HEK293 (cell line): ENCODE measurements around the gene TGFBI.

Experiments used
- BCL11A ChIP-seq: fragments of 450-650 bp; formaldehyde crosslinking; IDR thresholded peaks from 2 replicates; pipeline ENCODE4 v1.5.1; 2016; ENCODE audit warnings: low read depth, missing biosample characterization, missing genetic modification characterization
- REPIN1 ChIP-seq: fragments of 450-650 bp; formaldehyde crosslinking; IDR thresholded peaks from 2 replicates; pipeline ENCODE4 v1.5.1; 2017; ENCODE audit warnings: missing biosample characterization, missing genetic modification characterization, low read depth
- SCRT1 ChIP-seq: fragments of 450-650 bp; formaldehyde crosslinking; IDR thresholded peaks from 2 replicates; pipeline ENCODE4 v1.5.1; 2016; ENCODE audit warnings: missing biosample characterization, missing genetic modification characterization, borderline replicate concordance
- SCRT2 ChIP-seq: fragments of 450-650 bp; formaldehyde crosslinking; IDR thresholded peaks from 2 replicates; pipeline ENCODE4 v1.5.1; 2016; ENCODE audit warnings: missing biosample characterization, missing genetic modification characterization
- YY1 ChIP-seq: fragments of 450-650 bp; formaldehyde crosslinking; IDR thresholded peaks from 2 replicates; pipeline ENCODE4 v1.5.1; 2018; ENCODE audit warnings: missing biosample characterization, missing genetic modification characterization
- ZBTB8A ChIP-seq: fragments of 450-650 bp; formaldehyde crosslinking; IDR thresholded peaks from 2 replicates; pipeline ENCODE4 v1.5.1; 2016; ENCODE audit warnings: missing biosample characterization, missing genetic modification characterization
- ZNF112 ChIP-seq: fragments of 450-650 bp; formaldehyde crosslinking; IDR thresholded peaks from 2 replicates; pipeline ENCODE4 v1.5.0; 2017; ENCODE audit warnings: missing biosample characterization, missing genetic modification characterization
- ZNF266 ChIP-seq: fragments of 450-650 bp; formaldehyde crosslinking; IDR thresholded peaks from 2 replicates; pipeline ENCODE4 v1.5.1; 2016; ENCODE audit warnings: missing biosample characterization, missing genetic modification characterization, low read depth
- ZNF350 ChIP-seq: fragments of 450-650 bp; formaldehyde crosslinking; IDR thresholded peaks from 2 replicates; pipeline ENCODE4 v1.5.0; 2017; ENCODE audit warnings: missing biosample characterization, mild to moderate bottlenecking, missing genetic modification characterization
- ZNF391 ChIP-seq: fragments of 450-650 bp; formaldehyde crosslinking; IDR thresholded peaks from 2 replicates; pipeline ENCODE4 v1.5.1; 2016; ENCODE audit warnings: low read depth, missing biosample characterization, missing genetic modification characterization, borderline replicate concordance
- ZNF404 ChIP-seq: fragments of 450-650 bp; formaldehyde crosslinking; IDR thresholded peaks from 2 replicates; pipeline ENCODE4 v1.5.1; 2017; ENCODE audit warnings: missing biosample characterization, missing genetic modification characterization
- ZNF501 ChIP-seq: fragments of 450-650 bp; formaldehyde crosslinking; IDR thresholded peaks from 2 replicates; pipeline ENCODE4 v1.5.1; 2016; ENCODE audit warnings: missing biosample characterization, missing genetic modification characterization
- ZNF530 ChIP-seq: fragments of 450-650 bp; formaldehyde crosslinking; IDR thresholded peaks from 2 replicates; pipeline ENCODE4 v1.5.1; 2016; ENCODE audit warnings: low read depth, missing biosample characterization, missing genetic modification characterization
- ZNF629 ChIP-seq: fragments of 450-650 bp; formaldehyde crosslinking; IDR thresholded peaks from 2 replicates; pipeline ENCODE4 v1.5.1; 2017; ENCODE audit warnings: missing biosample characterization, missing genetic modification characterization
- ZNF747 ChIP-seq: fragments of 450-650 bp; formaldehyde crosslinking; IDR thresholded peaks from 2 replicates; pipeline ENCODE4 v1.5.1; 2016; ENCODE audit warnings: missing biosample characterization, missing genetic modification characterization
- ZNF792 ChIP-seq: fragments of 450-650 bp; formaldehyde crosslinking; IDR thresholded peaks from 2 replicates; pipeline ENCODE4 v1.5.1; 2016; ENCODE audit warnings: missing biosample characterization, missing genetic modification characterization
- ZXDB ChIP-seq: fragments of 450-650 bp; formaldehyde crosslinking; IDR thresholded peaks from 2 replicates; pipeline ENCODE4 v1.5.1; 2016; ENCODE audit warnings: missing biosample characterization, missing genetic modification characterization
- TF ChIP-seq, protein P1 (sequence below): fragments of 450-650 bp; formaldehyde crosslinking; IDR thresholded peaks from 2 replicates; pipeline ENCODE4 v1.5.1; 2016; ENCODE audit warnings: missing biosample characterization, missing genetic modification characterization, borderline replicate concordance
- TF ChIP-seq, protein P2 (sequence below): fragments of 450-650 bp; formaldehyde crosslinking; IDR thresholded peaks from 2 replicates; pipeline ENCODE4 v1.5.1; 2016; ENCODE audit warnings: missing biosample characterization, missing genetic modification characterization
- TF ChIP-seq, protein P3 (sequence below): fragments of 450-650 bp; formaldehyde crosslinking; IDR thresholded peaks from 2 replicates; pipeline ENCODE4 v1.5.1; 2017; ENCODE audit warnings: missing biosample characterization, missing genetic modification characterization
- TF ChIP-seq, protein P4 (sequence below): fragments of 450-650 bp; formaldehyde crosslinking; IDR thresholded peaks from 2 replicates; pipeline ENCODE4 v1.5.1; 2016; ENCODE audit warnings: missing biosample characterization, missing genetic modification characterization
- TF ChIP-seq, protein P5 (sequence below): fragments of 450-650 bp; formaldehyde crosslinking; IDR thresholded peaks from 2 replicates; pipeline ENCODE4 v1.5.1; 2016; ENCODE audit warnings: missing biosample characterization, missing genetic modification characterization
- TF ChIP-seq, protein P6 (sequence below): fragments of 450-650 bp; formaldehyde crosslinking; IDR thresholded peaks from 2 replicates; pipeline ENCODE4 v1.5.1; 2016; ENCODE audit warnings: missing biosample characterization, missing genetic modification characterization

Gene TGFBI

DNA sequence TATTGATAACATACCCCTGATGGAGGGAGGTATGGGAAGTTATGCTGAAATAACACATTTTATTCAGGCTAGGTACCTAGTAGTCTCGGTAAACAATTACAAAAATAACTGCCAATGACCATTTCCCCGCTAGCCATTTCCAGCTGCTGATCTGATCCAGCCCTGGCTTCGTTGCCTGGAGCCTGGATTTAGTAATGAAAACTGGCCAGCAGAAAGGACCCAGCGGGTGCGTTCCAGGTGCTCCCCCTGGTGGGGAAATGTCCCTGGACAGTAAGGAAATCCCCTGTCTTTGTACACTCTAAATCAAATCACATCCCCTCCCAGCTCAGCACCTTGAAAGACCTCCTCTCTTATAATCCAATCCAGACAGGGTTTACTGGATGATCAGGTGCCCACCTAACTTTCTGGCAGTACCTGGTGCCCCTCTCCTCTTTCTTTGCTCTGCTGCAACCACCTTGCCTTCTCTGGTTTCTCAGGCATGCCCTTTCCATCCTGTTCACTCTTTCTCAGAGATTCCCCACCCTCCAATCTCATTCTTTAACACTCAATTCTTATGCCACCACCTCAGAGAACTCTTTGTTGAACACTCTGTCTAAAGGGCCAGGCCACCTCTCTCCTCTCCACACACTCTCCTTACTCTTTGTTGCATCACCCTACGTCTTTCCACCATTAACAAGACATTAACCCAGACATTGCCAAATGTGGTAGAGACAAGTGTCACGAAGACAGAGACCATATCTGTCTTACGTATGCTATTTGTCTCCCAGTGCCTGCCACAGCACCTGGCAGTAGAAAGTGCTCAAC lies 53.8 kb downstream of the TGFBI start (continued):
- TF ChIP-seq, protein P1, sequence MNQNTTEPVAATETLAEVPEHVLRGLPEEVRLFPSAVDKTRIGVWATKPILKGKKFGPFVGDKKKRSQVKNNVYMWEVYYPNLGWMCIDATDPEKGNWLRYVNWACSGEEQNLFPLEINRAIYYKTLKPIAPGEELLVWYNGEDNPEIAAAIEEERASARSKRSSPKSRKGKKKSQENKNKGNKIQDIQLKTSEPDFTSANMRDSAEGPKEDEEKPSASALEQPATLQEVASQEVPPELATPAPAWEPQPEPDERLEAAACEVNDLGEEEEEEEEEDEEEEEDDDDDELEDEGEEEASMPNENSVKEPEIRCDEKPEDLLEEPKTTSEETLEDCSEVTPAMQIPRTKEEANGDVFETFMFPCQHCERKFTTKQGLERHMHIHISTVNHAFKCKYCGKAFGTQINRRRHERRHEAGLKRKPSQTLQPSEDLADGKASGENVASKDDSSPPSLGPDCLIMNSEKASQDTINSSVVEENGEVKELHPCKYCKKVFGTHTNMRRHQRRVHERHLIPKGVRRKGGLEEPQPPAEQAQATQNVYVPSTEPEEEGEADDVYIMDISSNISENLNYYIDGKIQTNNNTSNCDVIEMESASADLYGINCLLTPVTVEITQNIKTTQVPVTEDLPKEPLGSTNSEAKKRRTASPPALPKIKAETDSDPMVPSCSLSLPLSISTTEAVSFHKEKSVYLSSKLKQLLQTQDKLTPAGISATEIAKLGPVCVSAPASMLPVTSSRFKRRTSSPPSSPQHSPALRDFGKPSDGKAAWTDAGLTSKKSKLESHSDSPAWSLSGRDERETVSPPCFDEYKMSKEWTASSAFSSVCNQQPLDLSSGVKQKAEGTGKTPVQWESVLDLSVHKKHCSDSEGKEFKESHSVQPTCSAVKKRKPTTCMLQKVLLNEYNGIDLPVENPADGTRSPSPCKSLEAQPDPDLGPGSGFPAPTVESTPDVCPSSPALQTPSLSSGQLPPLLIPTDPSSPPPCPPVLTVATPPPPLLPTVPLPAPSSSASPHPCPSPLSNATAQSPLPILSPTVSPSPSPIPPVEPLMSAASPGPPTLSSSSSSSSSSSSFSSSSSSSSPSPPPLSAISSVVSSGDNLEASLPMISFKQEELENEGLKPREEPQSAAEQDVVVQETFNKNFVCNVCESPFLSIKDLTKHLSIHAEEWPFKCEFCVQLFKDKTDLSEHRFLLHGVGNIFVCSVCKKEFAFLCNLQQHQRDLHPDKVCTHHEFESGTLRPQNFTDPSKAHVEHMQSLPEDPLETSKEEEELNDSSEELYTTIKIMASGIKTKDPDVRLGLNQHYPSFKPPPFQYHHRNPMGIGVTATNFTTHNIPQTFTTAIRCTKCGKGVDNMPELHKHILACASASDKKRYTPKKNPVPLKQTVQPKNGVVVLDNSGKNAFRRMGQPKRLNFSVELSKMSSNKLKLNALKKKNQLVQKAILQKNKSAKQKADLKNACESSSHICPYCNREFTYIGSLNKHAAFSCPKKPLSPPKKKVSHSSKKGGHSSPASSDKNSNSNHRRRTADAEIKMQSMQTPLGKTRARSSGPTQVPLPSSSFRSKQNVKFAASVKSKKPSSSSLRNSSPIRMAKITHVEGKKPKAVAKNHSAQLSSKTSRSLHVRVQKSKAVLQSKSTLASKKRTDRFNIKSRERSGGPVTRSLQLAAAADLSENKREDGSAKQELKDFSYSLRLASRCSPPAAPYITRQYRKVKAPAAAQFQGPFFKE, result no peak
- no peak for TF ChIP-seq REPIN1 (tag by site-specific recombination)
- no peak for TF ChIP-seq ZBTB8A (tag by site-specific recombination)
- no peak for TF ChIP-seq ZXDB (tag by site-specific recombination)
- 0 out of 2 replicates have a peak, but pooled peaks have one; percentile 27 for TF ChIP-seq ZNF501 (tag by site-specific recombination)
- TF ChIP-seq SCRT2, result no peak
- TF ChIP-seq, protein P2, sequence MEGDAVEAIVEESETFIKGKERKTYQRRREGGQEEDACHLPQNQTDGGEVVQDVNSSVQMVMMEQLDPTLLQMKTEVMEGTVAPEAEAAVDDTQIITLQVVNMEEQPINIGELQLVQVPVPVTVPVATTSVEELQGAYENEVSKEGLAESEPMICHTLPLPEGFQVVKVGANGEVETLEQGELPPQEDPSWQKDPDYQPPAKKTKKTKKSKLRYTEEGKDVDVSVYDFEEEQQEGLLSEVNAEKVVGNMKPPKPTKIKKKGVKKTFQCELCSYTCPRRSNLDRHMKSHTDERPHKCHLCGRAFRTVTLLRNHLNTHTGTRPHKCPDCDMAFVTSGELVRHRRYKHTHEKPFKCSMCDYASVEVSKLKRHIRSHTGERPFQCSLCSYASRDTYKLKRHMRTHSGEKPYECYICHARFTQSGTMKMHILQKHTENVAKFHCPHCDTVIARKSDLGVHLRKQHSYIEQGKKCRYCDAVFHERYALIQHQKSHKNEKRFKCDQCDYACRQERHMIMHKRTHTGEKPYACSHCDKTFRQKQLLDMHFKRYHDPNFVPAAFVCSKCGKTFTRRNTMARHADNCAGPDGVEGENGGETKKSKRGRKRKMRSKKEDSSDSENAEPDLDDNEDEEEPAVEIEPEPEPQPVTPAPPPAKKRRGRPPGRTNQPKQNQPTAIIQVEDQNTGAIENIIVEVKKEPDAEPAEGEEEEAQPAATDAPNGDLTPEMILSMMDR (tag by site-specific recombination), result peak; percentile 63
- no peak for TF ChIP-seq ZNF266 (tag by site-specific recombination)
- TF ChIP-seq ZNF792 (tag by site-specific recombination), result no peak
- no peak for TF ChIP-seq ZNF404 (tag by site-specific recombination)
- TF ChIP-seq SCRT1 (tag by site-specific recombination), result no peak
- TF ChIP-seq ZNF112 (tag by site-specific recombination), result no peak
- TF ChIP-seq, protein P3, sequence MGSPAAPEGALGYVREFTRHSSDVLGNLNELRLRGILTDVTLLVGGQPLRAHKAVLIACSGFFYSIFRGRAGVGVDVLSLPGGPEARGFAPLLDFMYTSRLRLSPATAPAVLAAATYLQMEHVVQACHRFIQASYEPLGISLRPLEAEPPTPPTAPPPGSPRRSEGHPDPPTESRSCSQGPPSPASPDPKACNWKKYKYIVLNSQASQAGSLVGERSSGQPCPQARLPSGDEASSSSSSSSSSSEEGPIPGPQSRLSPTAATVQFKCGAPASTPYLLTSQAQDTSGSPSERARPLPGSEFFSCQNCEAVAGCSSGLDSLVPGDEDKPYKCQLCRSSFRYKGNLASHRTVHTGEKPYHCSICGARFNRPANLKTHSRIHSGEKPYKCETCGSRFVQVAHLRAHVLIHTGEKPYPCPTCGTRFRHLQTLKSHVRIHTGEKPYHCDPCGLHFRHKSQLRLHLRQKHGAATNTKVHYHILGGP, result no peak
- TF ChIP-seq, protein P4, sequence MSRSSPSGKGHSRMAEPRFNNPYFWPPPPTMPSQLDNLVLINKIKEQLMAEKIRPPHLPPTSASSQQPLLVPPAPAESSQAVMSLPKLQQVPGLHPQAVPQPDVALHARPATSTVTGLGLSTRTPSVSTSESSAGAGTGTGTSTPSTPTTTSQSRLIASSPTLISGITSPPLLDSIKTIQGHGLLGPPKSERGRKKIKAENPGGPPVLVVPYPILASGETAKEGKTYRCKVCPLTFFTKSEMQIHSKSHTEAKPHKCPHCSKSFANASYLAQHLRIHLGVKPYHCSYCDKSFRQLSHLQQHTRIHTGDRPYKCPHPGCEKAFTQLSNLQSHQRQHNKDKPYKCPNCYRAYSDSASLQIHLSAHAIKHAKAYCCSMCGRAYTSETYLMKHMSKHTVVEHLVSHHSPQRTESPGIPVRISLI (tag by site-specific recombination), result no peak
- TF ChIP-seq ZNF391 (tag by site-specific recombination), result no peak
- TF ChIP-seq ZNF747 (tag by site-specific recombination), result no peak
- TF ChIP-seq, protein P5, sequence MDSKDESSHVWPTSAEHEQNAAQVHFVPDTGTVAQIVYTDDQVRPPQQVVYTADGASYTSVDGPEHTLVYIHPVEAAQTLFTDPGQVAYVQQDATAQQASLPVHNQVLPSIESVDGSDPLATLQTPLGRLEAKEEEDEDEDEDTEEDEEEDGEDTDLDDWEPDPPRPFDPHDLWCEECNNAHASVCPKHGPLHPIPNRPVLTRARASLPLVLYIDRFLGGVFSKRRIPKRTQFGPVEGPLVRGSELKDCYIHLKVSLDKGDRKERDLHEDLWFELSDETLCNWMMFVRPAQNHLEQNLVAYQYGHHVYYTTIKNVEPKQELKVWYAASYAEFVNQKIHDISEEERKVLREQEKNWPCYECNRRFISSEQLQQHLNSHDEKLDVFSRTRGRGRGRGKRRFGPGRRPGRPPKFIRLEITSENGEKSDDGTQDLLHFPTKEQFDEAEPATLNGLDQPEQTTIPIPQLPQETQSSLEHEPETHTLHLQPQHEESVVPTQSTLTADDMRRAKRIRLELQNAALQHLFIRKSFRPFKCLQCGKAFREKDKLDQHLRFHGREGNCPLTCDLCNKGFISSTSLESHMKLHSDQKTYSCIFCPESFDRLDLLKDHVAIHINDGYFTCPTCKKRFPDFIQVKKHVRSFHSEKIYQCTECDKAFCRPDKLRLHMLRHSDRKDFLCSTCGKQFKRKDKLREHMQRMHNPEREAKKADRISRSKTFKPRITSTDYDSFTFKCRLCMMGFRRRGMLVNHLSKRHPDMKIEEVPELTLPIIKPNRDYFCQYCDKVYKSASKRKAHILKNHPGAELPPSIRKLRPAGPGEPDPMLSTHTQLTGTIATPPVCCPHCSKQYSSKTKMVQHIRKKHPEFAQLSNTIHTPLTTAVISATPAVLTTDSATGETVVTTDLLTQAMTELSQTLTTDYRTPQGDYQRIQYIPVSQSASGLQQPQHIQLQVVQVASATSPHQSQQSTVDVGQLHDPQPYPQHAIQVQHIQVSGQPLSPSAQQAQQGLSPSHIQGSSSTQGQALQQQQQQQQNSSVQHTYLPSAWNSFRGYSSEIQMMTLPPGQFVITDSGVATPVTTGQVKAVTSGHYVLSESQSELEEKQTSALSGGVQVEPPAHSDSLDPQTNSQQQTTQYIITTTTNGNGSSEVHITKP, result no peak
- no peak for TF ChIP-seq ZNF629
- no peak for TF ChIP-seq ZNF350 (tag by site-specific recombination)
- TF ChIP-seq ZNF530 (tag by site-specific recombination), result no peak
- TF ChIP-seq YY1 (tag by site-specific recombination), result no peak
- TF ChIP-seq, protein P6, sequence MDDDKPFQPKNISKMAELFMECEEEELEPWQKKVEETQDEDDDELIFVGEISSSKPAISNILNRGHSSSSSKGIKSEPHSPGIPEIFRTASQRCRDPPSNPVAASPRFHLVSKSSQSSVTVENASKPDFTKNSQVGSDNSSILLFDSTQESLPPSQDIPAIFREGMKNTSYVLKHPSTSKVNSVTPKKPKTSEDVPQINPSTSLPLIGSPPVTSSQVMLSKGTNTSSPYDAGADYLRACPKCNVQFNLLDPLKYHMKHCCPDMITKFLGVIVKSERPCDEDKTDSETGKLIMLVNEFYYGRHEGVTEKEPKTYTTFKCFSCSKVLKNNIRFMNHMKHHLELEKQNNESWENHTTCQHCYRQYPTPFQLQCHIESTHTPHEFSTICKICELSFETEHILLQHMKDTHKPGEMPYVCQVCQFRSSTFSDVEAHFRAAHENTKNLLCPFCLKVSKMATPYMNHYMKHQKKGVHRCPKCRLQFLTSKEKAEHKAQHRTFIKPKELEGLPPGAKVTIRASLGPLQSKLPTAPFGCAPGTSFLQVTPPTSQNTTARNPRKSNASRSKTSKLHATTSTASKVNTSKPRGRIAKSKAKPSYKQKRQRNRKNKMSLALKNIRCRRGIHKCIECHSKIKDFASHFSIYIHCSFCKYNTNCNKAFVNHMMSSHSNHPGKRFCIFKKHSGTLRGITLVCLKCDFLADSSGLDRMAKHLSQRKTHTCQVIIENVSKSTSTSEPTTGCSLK (tag by site-specific recombination), result no peak
- TF ChIP-seq BCL11A (tag by site-specific recombination), result no peak
